ENCODE measurements around the gene FREM1. TPM values are rescaled to one million over a fixed set of nuclear protein-coding genes. Genes with fewer than 3 reads are reported as not detected.
A peak's percentile ranks its signal among the peaks of the same experiment; 100 is the strongest.

FREM1 gene
- total and polyA plus RNA-seq, 2 donors (not counting 1 experiment from before 2014, with no cell fraction given) = not detected

GRCh38 chr9:14690948-14691730 lies 219.1 kb downstream of the FREM1 start:
- no peaks in the 10 kb centered on the region for H3K27me3 Mint-ChIP-seq
- Histone ChIP-seq H3K79me2 (ENCODE audit: control insufficient read depth, insufficient read depth, low read length) (peaks cover 52% of the 10 kb centered on the region), H2AFZ (ENCODE audit: insufficient read depth, low read depth, low read length, poor library complexity, severe bottlenecking) (no peak overlapping the region), H3K27ac (ENCODE audit: low read length in 2 of 2) (peak overlapping the region in 1 of 2 donors; percentile 89), H3K4me1 (ENCODE audit: control insufficient read depth in 2 of 2, insufficient read depth in 2 of 2, low read length in 2 of 2) (peaks cover 57 to 58% of the 10 kb centered on the region in 2 donors), H3K36me3 (replicated peaks in 1 of 2; ENCODE audit: control extremely low read depth in 1 of 2, control insufficient read depth in 1 of 2, extremely low read depth in 1 of 2, insufficient read depth in 2 of 2, low read length in 1 of 2) (peaks cover 0 to 24% of the 10 kb centered on the region in 2 experiments), H3K27me3 (replicated peaks in 1 of 4; ENCODE audit: control extremely low read depth in 1 of 4, control insufficient read depth in 3 of 4, insufficient read depth in 4 of 4, low read length in 3 of 4) (no peaks in the 10 kb centered on the region), H3K9me3 (ENCODE audit: control extremely low read depth in 1 of 3, control insufficient read depth in 2 of 3, insufficient read depth in 1 of 3, low read length in 2 of 3) (no peaks in the 10 kb centered on the region), H3K4me2 (replicated peaks; ENCODE audit: low read depth, low read length, poor library complexity, severe bottlenecking) (peak overlapping the region; percentile 89), H3K9ac (ENCODE audit: low read length) (peak overlapping the region; percentile 17), H3K4me3 (ENCODE audit: control extremely low read depth in 1 of 5, extremely low read depth in 1 of 5, insufficient read depth in 1 of 5, low read depth in 2 of 5, low read length in 4 of 5) (peak overlapping the region in 2 of 5 experiments; percentile 5 to 38), H4K20me1 (ENCODE audit: control insufficient read depth, insufficient read depth, low read length, poor library complexity, severe bottlenecking) (no peaks in the 10 kb centered on the region)
- H3K4me1 Mint-ChIP-seq = peaks cover 63% of the 10 kb centered on the region
- TF ChIP-seq EZH2 (IDR thresholded peaks at IDR 0.05; ENCODE audit: borderline replicate concordance, insufficient read depth, low read depth, low read length, poor library complexity, severe bottlenecking) (no peak), CTCF (IDR thresholded peaks at IDR 0.05) (no peak)
- ChIA-PET CTCF (interaction anchor here (0.7 to 1.8 kb wide), 3 partner anchors 74 to 78 kb away, joined by 3 to 5 read pairs (median 3); no protein-coding TSS in a partner anchor), POLR2A (no interaction called here)
- no peak for ATAC-seq (ENCODE audit: low read depth)
- H3K4me3 Mint-ChIP-seq = peak overlapping the region; percentile 75
- intact Hi-C loops (cut with micrococcal nuclease) = loop anchor here (5.0 kb wide), 1 partner anchor 34 kb away; no protein-coding TSS in a partner anchor
- peak overlapping the region; percentile 46 for H3K27ac Mint-ChIP-seq
- DNase-seq = peak; percentile 29
- H3K9me3 Mint-ChIP-seq (ENCODE audit: insufficient read depth) = no peaks in the 10 kb centered on the region
- WGBS (ENCODE audit: insufficient coverage) = no CpG with 5 or more reads among the region's 7 CpGs
